WTC11 (cell line): ENCODE measurements around the gene DNAH8. TPM values are rescaled to one million over a fixed set of nuclear protein-coding genes. Genes with fewer than 3 reads are reported as not detected.

Experiments
- ATAC-seq: fragments of 200-7000 bp; cut with Tn5 transposase; 2 replicates; pipeline ENCODE4 v1.10.0; 2021; ENCODE audit warnings: mild to moderate bottlenecking, moderate library complexity
- CTCF ChIA-PET: fragments of 300-600 bp; sonication (Branson Sonifier 250); formaldehyde crosslinking; loops from one replicate; lab custom pipeline; 2021; ENCODE audit warnings: antibody characterized with exemption; lab: Charles Lee
- POLR2A ChIA-PET: fragments of 350-600 bp; sonication (Branson Sonifier 250); formaldehyde crosslinking; loops from one replicate; lab custom pipeline; 2021; ENCODE audit warnings: antibody characterized with exemption; lab: Charles Lee
- DNase-seq: peaks from one replicate; pipeline ENCODE4 v3.0.0; 2021; ENCODE audit warnings: low spot score
- H3K27ac Mint-ChIP-seq: 2 replicates; pipeline ENCODE4 v1.8.0; 2021; ENCODE audit warnings: mixed read lengths
- H3K27me3 Mint-ChIP-seq: 2 replicates; pipeline ENCODE4 v1.8.0; 2021; ENCODE audit warnings: low read depth, mild to moderate bottlenecking, moderate library complexity, mixed read lengths
- H3K36me3 Mint-ChIP-seq: 2 replicates; pipeline ENCODE4 v1.8.0; 2021; ENCODE audit warnings: mixed read lengths
- H3K4me1 Mint-ChIP-seq: 2 replicates; pipeline ENCODE4 v1.8.0; 2022; ENCODE audit warnings: mixed read lengths
- H3K4me3 Mint-ChIP-seq: 2 replicates; pipeline ENCODE4 v1.8.0; 2021; ENCODE audit warnings: mild to moderate bottlenecking, moderate library complexity, mixed read lengths
- H3K9me3 Mint-ChIP-seq: 2 replicates; pipeline ENCODE4 v1.8.0; 2021; ENCODE audit warnings: mixed read lengths
- CBFB ChIP-seq: sonication (generic); formaldehyde crosslinking; IDR thresholded peaks from 2 replicates; pipeline ENCODE4 v1.8.1; 2022; ENCODE audit warnings: mild to moderate bottlenecking, low read depth, missing genetic modification reagents
- KAT7 ChIP-seq: sonication (generic); formaldehyde crosslinking; IDR thresholded peaks from 2 replicates; pipeline ENCODE4 v1.8.1; 2023; ENCODE audit warnings: missing genetic modification reagents, mild to moderate bottlenecking, borderline replicate concordance
- MXD4 ChIP-seq: fragments of 250-450 bp; sonication (Bioruptor Pico); IDR thresholded peaks from 2 replicates; pipeline ENCODE4 v1.8.0; 2021; ENCODE audit warnings: mild to moderate bottlenecking, moderate library complexity, borderline replicate concordance
- NR3C1 ChIP-seq: sonication (generic); formaldehyde crosslinking; conservative IDR thresholded peaks from 2 replicates; pipeline ENCODE4 v1.8.1; 2023; ENCODE audit warnings: low read depth, mild to moderate bottlenecking, missing genetic modification reagents
- SMAD4 ChIP-seq: sonication (generic); formaldehyde crosslinking; IDR thresholded peaks from 2 replicates; pipeline ENCODE4 v1.8.0; 2022; ENCODE audit warnings: mild to moderate bottlenecking, missing genetic modification reagents
- total RNA-seq: library from RNA; stranded (reverse); gene quantifications from 3 replicates; pipeline ENCODE4 v1.2.3, GENCODE V29; 2021
- TF ChIP-seq, protein P1 (sequence below): fragments of 250-450 bp; sonication (Bioruptor Pico); IDR thresholded peaks from 2 replicates; pipeline ENCODE4 v1.8.0; 2021; ENCODE audit warnings: mild to moderate bottlenecking
- TF ChIP-seq, protein P2 (sequence below): sonication (generic); formaldehyde crosslinking; IDR thresholded peaks from 2 replicates; pipeline ENCODE4 v1.8.1; 2022; ENCODE audit warnings: missing genetic modification reagents, borderline replicate concordance
- TF ChIP-seq, protein P3 (sequence below): sonication (generic); formaldehyde crosslinking; IDR thresholded peaks from 2 replicates; pipeline ENCODE4 v1.8.1; 2022; ENCODE audit warnings: mild to moderate bottlenecking, missing genetic modification reagents, moderate library complexity, borderline replicate concordance
- TF ChIP-seq, protein P4 (sequence below): sonication (generic); formaldehyde crosslinking; IDR thresholded peaks from 2 replicates; pipeline ENCODE4 v1.8.0; 2023; ENCODE audit warnings: missing genetic modification reagents
- TF ChIP-seq, protein P5 (sequence below): fragments of 200-600 bp; IDR thresholded peaks from 2 replicates; pipeline ENCODE4 v1.8.0; 2022; ENCODE audit warnings: antibody characterized with exemption

Gene DNAH8
- total RNA-seq, 1 experiment from 2014 or later, result 0.02 TPM

DNA sequence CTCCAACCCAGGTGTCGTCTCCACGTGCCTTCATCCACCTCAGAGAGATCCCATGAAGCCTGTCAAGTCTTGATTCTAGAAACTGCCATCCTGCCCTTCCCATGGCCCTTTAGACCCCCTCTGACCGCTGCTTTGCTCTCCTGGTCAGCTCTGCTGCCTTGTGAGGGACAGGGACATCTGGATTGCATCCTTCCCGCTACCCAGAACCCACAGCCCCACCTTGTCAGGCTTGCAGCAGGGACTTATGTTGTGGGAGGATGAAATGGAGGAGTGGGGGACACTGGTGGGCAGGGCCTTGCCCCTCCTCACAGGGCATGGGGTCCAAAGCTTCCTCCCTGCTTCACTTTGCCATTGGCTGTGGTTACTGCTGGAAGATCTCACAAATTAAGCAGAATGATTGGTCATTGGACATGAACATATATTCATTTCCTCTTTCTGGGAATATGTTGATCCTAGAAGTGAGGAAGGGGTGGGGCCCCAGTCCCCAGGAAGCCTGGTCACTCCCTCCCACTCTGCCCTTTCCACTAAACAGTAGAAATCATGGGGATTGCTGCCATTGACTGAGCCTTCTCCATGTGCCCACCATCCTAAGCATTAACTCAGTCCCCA, 338.0 kb downstream of the DNAH8 start:
- H3K36me3 Mint-ChIP-seq, result no peaks in the 10 kb centered on the region
- H3K4me3 Mint-ChIP-seq, result no peak overlapping the region
- TF ChIP-seq, protein P1, sequence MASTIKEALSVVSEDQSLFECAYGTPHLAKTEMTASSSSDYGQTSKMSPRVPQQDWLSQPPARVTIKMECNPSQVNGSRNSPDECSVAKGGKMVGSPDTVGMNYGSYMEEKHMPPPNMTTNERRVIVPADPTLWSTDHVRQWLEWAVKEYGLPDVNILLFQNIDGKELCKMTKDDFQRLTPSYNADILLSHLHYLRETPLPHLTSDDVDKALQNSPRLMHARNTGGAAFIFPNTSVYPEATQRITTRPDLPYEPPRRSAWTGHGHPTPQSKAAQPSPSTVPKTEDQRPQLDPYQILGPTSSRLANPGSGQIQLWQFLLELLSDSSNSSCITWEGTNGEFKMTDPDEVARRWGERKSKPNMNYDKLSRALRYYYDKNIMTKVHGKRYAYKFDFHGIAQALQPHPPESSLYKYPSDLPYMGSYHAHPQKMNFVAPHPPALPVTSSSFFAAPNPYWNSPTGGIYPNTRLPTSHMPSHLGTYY (CRISPR knock-in tag), result no peak
- TF ChIP-seq MXD4 (no peak), CBFB (CRISPR knock-in tag) (no peak)
- TF ChIP-seq, protein P2, sequence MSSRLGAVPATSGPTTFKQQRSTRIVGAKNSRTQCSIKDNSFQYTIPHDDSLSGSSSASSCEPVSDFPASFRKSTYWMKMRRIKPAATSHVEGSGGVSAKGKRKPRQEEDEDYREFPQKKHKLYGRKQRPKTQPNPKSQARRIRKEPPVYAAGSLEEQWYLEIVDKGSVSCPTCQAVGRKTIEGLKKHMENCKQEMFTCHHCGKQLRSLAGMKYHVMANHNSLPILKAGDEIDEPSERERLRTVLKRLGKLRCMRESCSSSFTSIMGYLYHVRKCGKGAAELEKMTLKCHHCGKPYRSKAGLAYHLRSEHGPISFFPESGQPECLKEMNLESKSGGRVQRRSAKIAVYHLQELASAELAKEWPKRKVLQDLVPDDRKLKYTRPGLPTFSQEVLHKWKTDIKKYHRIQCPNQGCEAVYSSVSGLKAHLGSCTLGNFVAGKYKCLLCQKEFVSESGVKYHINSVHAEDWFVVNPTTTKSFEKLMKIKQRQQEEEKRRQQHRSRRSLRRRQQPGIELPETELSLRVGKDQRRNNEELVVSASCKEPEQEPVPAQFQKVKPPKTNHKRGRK (CRISPR knock-in tag), result no peak
- TF ChIP-seq, protein P3, sequence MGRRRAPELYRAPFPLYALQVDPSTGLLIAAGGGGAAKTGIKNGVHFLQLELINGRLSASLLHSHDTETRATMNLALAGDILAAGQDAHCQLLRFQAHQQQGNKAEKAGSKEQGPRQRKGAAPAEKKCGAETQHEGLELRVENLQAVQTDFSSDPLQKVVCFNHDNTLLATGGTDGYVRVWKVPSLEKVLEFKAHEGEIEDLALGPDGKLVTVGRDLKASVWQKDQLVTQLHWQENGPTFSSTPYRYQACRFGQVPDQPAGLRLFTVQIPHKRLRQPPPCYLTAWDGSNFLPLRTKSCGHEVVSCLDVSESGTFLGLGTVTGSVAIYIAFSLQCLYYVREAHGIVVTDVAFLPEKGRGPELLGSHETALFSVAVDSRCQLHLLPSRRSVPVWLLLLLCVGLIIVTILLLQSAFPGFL (CRISPR knock-in tag), result no peak
- no peaks in the 10 kb centered on the region for H3K9me3 Mint-ChIP-seq
- H3K27ac Mint-ChIP-seq, result no peak overlapping the region
- ChIA-PET CTCF (interaction anchor here (2.9 kb wide), 1 partner anchor 49 kb away, joined by 14 read pairs; no protein-coding TSS in a partner anchor), POLR2A (no interaction called here)
- peaks cover 17% of the 10 kb centered on the region for H3K4me1 Mint-ChIP-seq
- no peak for ATAC-seq
- no peak for DNase-seq
- H3K27me3 Mint-ChIP-seq, result peaks cover 28% of the 10 kb centered on the region

DNA sequence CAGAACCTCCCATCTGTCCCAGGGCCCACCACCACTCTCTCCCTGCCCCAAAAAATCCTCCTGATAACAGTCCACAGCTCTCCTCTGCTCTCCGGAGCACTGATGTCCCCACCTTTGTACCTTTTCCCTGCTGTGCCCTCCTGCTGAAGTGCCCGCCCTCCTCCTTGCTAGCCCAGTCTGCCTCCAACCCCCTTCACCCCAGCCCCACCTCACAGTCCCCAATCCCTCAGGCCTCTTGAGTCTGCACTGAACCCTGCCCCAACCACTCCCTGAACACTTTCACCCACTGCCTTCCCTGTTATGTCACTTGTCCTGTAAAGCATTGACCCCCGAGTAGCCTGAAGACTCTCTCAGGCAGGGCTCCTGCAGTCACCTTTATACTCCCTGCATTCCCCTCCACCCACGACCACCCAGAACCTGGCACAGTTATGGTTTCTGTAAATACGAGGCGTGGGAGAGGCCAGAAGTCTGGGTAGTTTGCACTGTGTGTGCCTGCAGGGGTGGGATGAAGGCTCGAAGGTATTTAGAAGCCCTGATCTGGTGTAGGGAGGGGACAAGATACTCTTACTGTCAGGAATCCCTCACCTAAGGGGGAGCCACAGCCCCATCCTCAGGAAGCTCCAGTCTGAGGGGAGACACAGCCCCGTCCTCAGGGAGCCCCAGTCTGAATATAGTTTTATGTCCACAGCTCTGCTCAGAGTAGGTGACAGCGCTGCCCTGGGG, 338.9 kb downstream of the DNAH8 start:
- CTCF ChIA-PET, result interaction anchor here (2.9 kb wide), 1 partner anchor 48 kb away, joined by 14 read pairs; no protein-coding TSS in a partner anchor
- ATAC-seq, result peak; percentile 14
- H3K27me3 Mint-ChIP-seq, result peaks cover 24% of the 10 kb centered on the region
- no peak overlapping the region for H3K27ac Mint-ChIP-seq
- DNase-seq, result no peak
- no peaks in the 10 kb centered on the region for H3K36me3 Mint-ChIP-seq
- TF ChIP-seq SMAD4 (CRISPR knock-in tag) (no peak), NR3C1 (CRISPR knock-in tag) (no peak), KAT7 (no peak), MXD4 (no peak)
- TF ChIP-seq, protein P4, sequence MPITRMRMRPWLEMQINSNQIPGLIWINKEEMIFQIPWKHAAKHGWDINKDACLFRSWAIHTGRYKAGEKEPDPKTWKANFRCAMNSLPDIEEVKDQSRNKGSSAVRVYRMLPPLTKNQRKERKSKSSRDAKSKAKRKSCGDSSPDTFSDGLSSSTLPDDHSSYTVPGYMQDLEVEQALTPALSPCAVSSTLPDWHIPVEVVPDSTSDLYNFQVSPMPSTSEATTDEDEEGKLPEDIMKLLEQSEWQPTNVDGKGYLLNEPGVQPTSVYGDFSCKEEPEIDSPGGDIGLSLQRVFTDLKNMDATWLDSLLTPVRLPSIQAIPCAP (CRISPR knock-in tag), result no peak
- TF ChIP-seq, protein P5, sequence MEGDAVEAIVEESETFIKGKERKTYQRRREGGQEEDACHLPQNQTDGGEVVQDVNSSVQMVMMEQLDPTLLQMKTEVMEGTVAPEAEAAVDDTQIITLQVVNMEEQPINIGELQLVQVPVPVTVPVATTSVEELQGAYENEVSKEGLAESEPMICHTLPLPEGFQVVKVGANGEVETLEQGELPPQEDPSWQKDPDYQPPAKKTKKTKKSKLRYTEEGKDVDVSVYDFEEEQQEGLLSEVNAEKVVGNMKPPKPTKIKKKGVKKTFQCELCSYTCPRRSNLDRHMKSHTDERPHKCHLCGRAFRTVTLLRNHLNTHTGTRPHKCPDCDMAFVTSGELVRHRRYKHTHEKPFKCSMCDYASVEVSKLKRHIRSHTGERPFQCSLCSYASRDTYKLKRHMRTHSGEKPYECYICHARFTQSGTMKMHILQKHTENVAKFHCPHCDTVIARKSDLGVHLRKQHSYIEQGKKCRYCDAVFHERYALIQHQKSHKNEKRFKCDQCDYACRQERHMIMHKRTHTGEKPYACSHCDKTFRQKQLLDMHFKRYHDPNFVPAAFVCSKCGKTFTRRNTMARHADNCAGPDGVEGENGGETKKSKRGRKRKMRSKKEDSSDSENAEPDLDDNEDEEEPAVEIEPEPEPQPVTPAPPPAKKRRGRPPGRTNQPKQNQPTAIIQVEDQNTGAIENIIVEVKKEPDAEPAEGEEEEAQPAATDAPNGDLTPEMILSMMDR, result no peak
- TF ChIP-seq, all 79 proteins: peak for 0
- Mint-ChIP-seq H3K4me3 (no peak overlapping the region), H3K9me3 (no peaks in the 10 kb centered on the region), H3K4me1 (peaks cover 17% of the 10 kb centered on the region)
- POLR2A ChIA-PET, result no interaction called here

DNA sequence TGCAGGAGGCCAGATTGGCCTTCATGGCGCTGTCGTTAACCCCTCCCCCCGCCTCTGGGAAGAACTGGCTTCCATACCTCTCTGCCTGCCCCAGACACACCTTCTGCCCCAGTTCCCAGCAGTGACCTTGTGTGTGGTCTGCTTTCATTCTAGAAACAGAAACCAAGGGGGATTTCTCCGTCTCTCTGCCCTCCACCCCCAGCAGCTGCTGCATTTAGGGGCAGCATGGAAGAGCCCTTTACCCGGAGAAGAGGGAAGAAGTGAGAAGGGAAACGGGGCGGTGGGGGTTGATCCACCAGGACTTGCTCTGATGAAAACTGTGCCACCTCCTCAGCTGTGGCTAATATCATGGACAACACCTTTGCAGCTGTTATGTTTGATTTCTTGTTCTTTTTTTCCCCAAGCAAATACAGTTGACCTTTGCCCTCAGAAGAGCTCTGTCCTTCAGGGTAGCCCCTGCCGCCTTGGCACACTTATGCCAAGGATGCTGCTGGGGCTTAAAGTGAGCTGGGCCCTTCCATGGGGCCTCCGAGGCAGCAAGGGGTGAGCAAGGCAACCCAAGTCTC, 339.5 kb downstream of the DNAH8 start:
- peaks cover 17% of the 10 kb centered on the region for H3K4me1 Mint-ChIP-seq
- H3K4me3 Mint-ChIP-seq, result no peak overlapping the region
- CTCF ChIA-PET, result interaction anchor here (0.7 to 2.9 kb wide), 3 partner anchors 34 to 58 kb away, joined by 3 to 14 read pairs (median 5); no protein-coding TSS in a partner anchor
- TF ChIP-seq, protein P1 (CRISPR knock-in tag), result no peak
- TF ChIP-seq, all 79 proteins: peak for 0
- peaks cover 17% of the 10 kb centered on the region for H3K27me3 Mint-ChIP-seq
- H3K9me3 Mint-ChIP-seq, result no peaks in the 10 kb centered on the region
- DNase-seq, result peak; percentile 30
- no peak overlapping the region for H3K27ac Mint-ChIP-seq
- POLR2A ChIA-PET, result no interaction called here
- peak; percentile 70 for ATAC-seq
- H3K36me3 Mint-ChIP-seq, result no peaks in the 10 kb centered on the region
